HepG2 (cell line): Measurements from ENCODE around the gene ZNF605. TPM values are rescaled to one million over a fixed set of nuclear protein-coding genes. Genes with fewer than 3 reads are reported as not detected.

ENCODE experiments used
- ATAC-seq: fragments of 200-7000 bp; cut with Tn5 transposase; 3 replicates; pipeline ENCODE4 v1.9.1; 2020; ENCODE audit warnings: mild to moderate bottlenecking, moderate library complexity
- BruUV-seq: library from RNA; stranded (reverse); fragments of 400-500 nt; replicated peaks from 2 replicates; lab custom pipeline; 2021; lab: Mats Ljungman, UMichigan
- CTCF ChIA-PET: fragments of 300-600 bp; formaldehyde crosslinking; extraction: SDS; loops from one replicate; lab custom pipeline; 2021; ENCODE audit warnings: low total read pairs, inconsistent platforms, low intra/inter-chr PET ratio; lab: Yijun Ruan, JAX
- POLR2A ChIA-PET: fragments of 350-600 bp; sonication (Branson Sonifier 250); formaldehyde crosslinking; loops from one replicate; lab custom pipeline; 2020; ENCODE audit warnings: antibody characterized with exemption, inconsistent platforms; lab: Yijun Ruan, JAX
- DNase-seq: peaks from one replicate; pipeline ENCODE4 v3.0.0-alpha.2; 2015; ENCODE audit warnings: low spot score
- FAIRE-seq: peaks from 3 replicates; lab custom pipeline; 2011; peaks lifted over from hg19 to GRCh38; lab: Jason Lieb, UNC
- H2AFZ ChIP-seq: one replicate; pipeline ENCODE4 v1.6.1; 2011; ENCODE audit warnings: low read length, inconsistent platforms
- H3K27ac ChIP-seq: fragments of 300-600 bp; 3 replicates; pipeline ENCODE4 v1.8.0; 2011; ENCODE audit warnings: mixed run types, mild to moderate bottlenecking, mixed read lengths, low read length, inconsistent platforms; ENCODE audit not compliant: insufficient read depth; ENCODE audit errors: extremely low read length
- H3K27me3 ChIP-seq, 2 experiments: fragments of 200-600 bp in 1 of 2; 2 replicates in 1 of 2; 3 replicates in 1 of 2; pipeline versions ENCODE4 v1.6.0 to v1.8.0; 2011; ENCODE audit warnings: low read length in 2 of 2, mild to moderate bottlenecking in 2 of 2, moderate library complexity in 2 of 2, inconsistent platforms in 1 of 2; ENCODE audit not compliant: insufficient read depth in 2 of 2, control insufficient read depth in 1 of 2
- H3K36me3 ChIP-seq, 2 experiments: fragments of 200-600 bp in 1 of 2; replicated peaks in 1 of 2; 2 replicates in 1 of 2; 3 replicates in 1 of 2; pipeline versions ENCODE4 v1.5.1 to v1.8.0; 2011; ENCODE audit warnings: low read length in 2 of 2, inconsistent platforms in 1 of 2; ENCODE audit not compliant: insufficient read depth in 2 of 2, control insufficient read depth in 1 of 2
- H3K4me1 ChIP-seq: 2 replicates; pipeline ENCODE4 v1.5.1; 2012; ENCODE audit warnings: low read length, inconsistent platforms; ENCODE audit not compliant: insufficient read depth
- H3K4me2 ChIP-seq: 2 replicates; pipeline ENCODE4 v1.6.0; 2011; ENCODE audit warnings: low read depth, low read length, inconsistent platforms
- H3K4me3 ChIP-seq, 3 experiments: fragments of 200-600 bp in 1 of 3; sonication (generic), shearing (Covaris generic) in 1 of 3; replicated peaks in 1 of 3; 2 replicates each; pipeline ENCODE4 v1.5.1; 2011 to 2016; ENCODE audit warnings: low read length in 3 of 3, inconsistent platforms in 2 of 3, low read depth in 2 of 3, mild to moderate bottlenecking in 2 of 3, control low read depth in 1 of 3, mixed read lengths in 1 of 3; ENCODE audit not compliant: insufficient read depth in 1 of 3
- H3K79me2 ChIP-seq: one replicate; pipeline ENCODE4 v1.6.1; 2011; ENCODE audit warnings: low read length, inconsistent platforms; ENCODE audit not compliant: insufficient read depth
- H3K9ac ChIP-seq: 2 replicates; pipeline ENCODE4 v1.6.0; 2011; ENCODE audit warnings: mild to moderate bottlenecking, low read depth, low read length, inconsistent platforms; ENCODE audit not compliant: insufficient read depth
- H3K9me3 ChIP-seq: 2 replicates; pipeline ENCODE4 v1.5.1; 2012; ENCODE audit warnings: mild to moderate bottlenecking, low read length
- H4K20me1 ChIP-seq: 2 replicates; pipeline ENCODE4 v1.6.0; 2011; ENCODE audit warnings: inconsistent platforms, mild to moderate bottlenecking, low read length, moderate library complexity; ENCODE audit not compliant: insufficient read depth
- BRCA1 ChIP-seq: sonication (generic); formaldehyde crosslinking; IDR thresholded peaks from 2 replicates; pipeline ENCODE4 v1.4.0; 2020; ENCODE audit warnings: missing genetic modification reagents
- CREBL2 ChIP-seq: sonication (generic); formaldehyde crosslinking; IDR thresholded peaks from 2 replicates; pipeline ENCODE4 v1.8.1; 2023; ENCODE audit warnings: missing genetic modification reagents, mild to moderate bottlenecking, borderline replicate concordance
- KDM1A ChIP-seq: IDR thresholded peaks from 2 replicates; pipeline ENCODE4 v1.6.1; 2016; ENCODE audit warnings: missing compliant biosample characterization
- MTA1 ChIP-seq: sonication (generic); formaldehyde crosslinking; IDR thresholded peaks from 2 replicates; pipeline ENCODE4 v1.4.0; 2020; ENCODE audit warnings: missing genetic modification reagents, mild to moderate bottlenecking, borderline replicate concordance
- PHF5A ChIP-seq: IDR thresholded peaks from one replicate; pipeline ENCODE4 v1.6.1; 2018; ENCODE audit warnings: low read depth, missing genetic modification reagents; ENCODE audit not compliant: unreplicated experiment
- PITX1 ChIP-seq: sonication (generic); formaldehyde crosslinking; IDR thresholded peaks from 2 replicates; pipeline ENCODE4 v1.5.1; 2020; ENCODE audit warnings: mild to moderate bottlenecking, missing genetic modification reagents
- RBFOX2 ChIP-seq: fragments of 200-400 bp; formaldehyde crosslinking; IDR thresholded peaks from 2 replicates; pipeline ENCODE4 v1.6.1; 2017; ENCODE audit warnings: low read depth, mild to moderate bottlenecking, low read length
- ZBTB34 ChIP-seq: sonication (generic); formaldehyde crosslinking; IDR thresholded peaks from 2 replicates; pipeline ENCODE4 v1.8.0; 2022; ENCODE audit warnings: mild to moderate bottlenecking, missing genetic modification reagents
- ZC3H13 ChIP-seq: sonication (generic); formaldehyde crosslinking; IDR thresholded peaks from 2 replicates; pipeline ENCODE4 v1.8.1; 2023; ENCODE audit warnings: mild to moderate bottlenecking, missing genetic modification reagents, moderate library complexity
- ZNF136 ChIP-seq: sonication (generic); formaldehyde crosslinking; IDR thresholded peaks from 2 replicates; pipeline ENCODE4 v1.8.1; 2022; ENCODE audit warnings: low read depth, mild to moderate bottlenecking, moderate library complexity, missing genetic modification reagents
- ZNF225 ChIP-seq: sonication (generic); formaldehyde crosslinking; IDR thresholded peaks from 2 replicates; pipeline ENCODE4 v1.4.0; 2020; ENCODE audit warnings: mild to moderate bottlenecking, missing genetic modification reagents
- ZNF251 ChIP-seq: sonication (generic); formaldehyde crosslinking; IDR thresholded peaks from 2 replicates; pipeline ENCODE4 v1.9.0; 2021; ENCODE audit warnings: mild to moderate bottlenecking, missing genetic modification reagents
- ZNF264 ChIP-seq: sonication (generic); formaldehyde crosslinking; IDR thresholded peaks from 2 replicates; pipeline ENCODE4 v1.4.0; 2020; ENCODE audit warnings: missing genetic modification reagents
- ZNF33A ChIP-seq: sonication (generic); formaldehyde crosslinking; IDR thresholded peaks from 2 replicates; pipeline ENCODE4 v1.5.1; 2020; ENCODE audit warnings: missing genetic modification reagents, mild to moderate bottlenecking, moderate library complexity, borderline replicate concordance
- ZNF547 ChIP-seq: sonication (generic); formaldehyde crosslinking; IDR thresholded peaks from 2 replicates; pipeline ENCODE4 v1.5.1; 2020; ENCODE audit warnings: mild to moderate bottlenecking, missing genetic modification reagents
- ZNF781 ChIP-seq: sonication (generic); formaldehyde crosslinking; IDR thresholded peaks from 2 replicates; pipeline ENCODE4 v1.5.1; 2020; ENCODE audit warnings: borderline replicate concordance, mild to moderate bottlenecking, missing genetic modification reagents; ENCODE audit errors: not compliant biosample characterization
- WGBS: methylation state at CpG from one replicate; pipeline ENCODE4 v1.1.6; 2017; ENCODE audit warnings: low lambda C conversion rate; 5-methylcytosine and 5-hydroxymethylcytosine counted together
- in situ Hi-C: cut with HindIII; loops from 2 replicates; pipeline ENCODE4 v1.10.0; 2017; ENCODE audit warnings: low pct_unique_long_range_greater_than_20kb; ENCODE audit not compliant: extremely low pct_ligation_motif_present
- intact Hi-C: fragments of 100-400 bp; cut with micrococcal nuclease; formaldehyde crosslinking; loops from one replicate; pipeline ENCODE4 v1.10.0; 2022; ENCODE audit not compliant: unreplicated experiment
- polyA plus RNA-seq, 8 experiments: library from polyadenylated mRNA; depleted of rRNA in 3 of 8; stranded (reverse) in 7 of 8; unstranded in 1 of 8; fragments of >200 nt; fragmentation: Illumina TruSeq in 4 of 8; extraction: Trizol in 4 of 8; gene quantifications; 2 replicates each; pipeline versions ENCODE4 v1.2.1 to v1.2.3, GENCODE V29; 2011 to 2016; ENCODE audit warnings: low read depth in 4 of 8, missing spikeins in 1 of 8, mixed read lengths in 1 of 8; ENCODE audit not compliant: insufficient read depth in 1 of 8
- total RNA-seq, 5 experiments: library from RNA; depleted of rRNA; stranded (reverse); fragments of >200 nt; fragmentation: Illumina TruSeq; extraction: Trizol; gene quantifications; 2 replicates each; pipeline ENCODE4 v1.2.3, GENCODE V29; 2016; ENCODE audit warnings: low read depth in 1 of 5
- TF ChIP-seq, protein P1 (sequence below): sonication (generic); formaldehyde crosslinking; IDR thresholded peaks from 2 replicates; pipeline ENCODE4 v1.8.1; 2023; ENCODE audit warnings: mild to moderate bottlenecking, inconsistent platforms, moderate library complexity, missing genetic modification reagents, borderline replicate concordance

Gene ZNF605
- total and polyA plus RNA-seq, 2 of the 13 experiments (the other 11 are each of a cell fraction or from before 2014, with no cell fraction given) = 6.7 to 6.8 TPM

- Histone ChIP-seq H3K4me2 (no peak overlapping the region), H3K27ac (no peak overlapping the region), H3K79me2 (no peaks in the 10 kb centered on the region), H3K36me3 (peaks cover 19 to 31% of the 10 kb centered on the region in 2 experiments; a peak in 4 of 5 replicates), H3K4me3 (no peak overlapping the region), H3K4me1 (no peaks in the 10 kb centered on the region), H3K27me3 (no peaks in the 10 kb centered on the region), H3K9ac (no peak overlapping the region), H2AFZ (no peak overlapping the region), H4K20me1 (no peaks in the 10 kb centered on the region), H3K9me3 (no peaks in the 10 kb centered on the region)
- in situ Hi-C loops (no loop called here), intact Hi-C loops (no loop called here)
- DNase-seq (no peak), ATAC-seq (no peak), FAIRE-seq (no peak)
- 98% methylated on average over 10 of the region's 10 CpGs for WGBS
- TF ChIP-seq ZBTB34 (CRISPR knock-in tag) (no peak), ZNF33A (CRISPR knock-in tag) (no peak), ZNF136 (no peak), KDM1A (no peak), BRCA1 (no peak), ZNF251 (no peak), PHF5A (no peak), ZNF225 (CRISPR knock-in tag) (no peak), MTA1 (CRISPR knock-in tag) (no peak), RBFOX2 (no peak), ZNF781 (CRISPR knock-in tag) (no peak), PITX1 (CRISPR knock-in tag) (no peak), ZNF264 (CRISPR knock-in tag) (no peak), ZC3H13 (CRISPR knock-in tag) (no peak), CREBL2 (no peak), ZNF547 (CRISPR knock-in tag) (no peak)
- TF ChIP-seq, protein P1, sequence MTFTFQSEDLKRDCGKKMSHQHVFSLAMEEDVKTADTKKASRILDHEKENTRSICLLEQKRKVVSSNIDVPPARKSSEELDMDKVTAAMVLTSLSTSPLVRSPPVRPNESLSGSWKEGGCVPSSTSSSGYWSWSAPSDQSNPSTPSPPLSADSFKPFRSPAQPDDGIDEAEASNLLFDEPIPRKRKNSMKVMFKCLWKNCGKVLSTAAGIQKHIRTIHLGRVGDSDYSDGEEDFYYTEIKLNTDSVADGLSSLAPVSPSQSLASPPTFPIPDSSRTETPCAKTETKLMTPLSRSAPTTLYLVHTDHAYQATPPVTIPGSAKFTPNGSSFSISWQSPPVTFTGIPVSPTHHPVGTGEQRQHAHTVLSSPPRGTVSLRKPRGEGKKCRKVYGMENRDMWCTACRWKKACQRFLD (CRISPR knock-in tag) = no peak
- ChIA-PET POLR2A (no interaction called here), CTCF (no interaction called here)
- BruUV-seq = no TSS peak
Observed at GRCh38 chr12:132873724-132874123, 82.4 kb downstream of the ZNF605 start.
